Urothelium cell line (cell line): ENCODE results near the gene KRT7.
A peak's percentile ranks its signal among the peaks of the same experiment; 100 is the strongest.
"Not testable (repeated sequence)": the region's sequence is repeated elsewhere in the genome, so short reads cannot be mapped to it uniquely, and the experiment has no call there.

ENCODE experiments used
- DNase-seq: peaks from one replicate; pipeline ENCODE4 v3.0.0; 2011; ENCODE audit warnings: low spot score, mixed read lengths
- FAIRE-seq: peaks from 2 replicates; lab custom pipeline; 2011; peaks lifted over from hg19 to GRCh38; lab: Jason Lieb, UNC

KRT7 gene

DNA sequence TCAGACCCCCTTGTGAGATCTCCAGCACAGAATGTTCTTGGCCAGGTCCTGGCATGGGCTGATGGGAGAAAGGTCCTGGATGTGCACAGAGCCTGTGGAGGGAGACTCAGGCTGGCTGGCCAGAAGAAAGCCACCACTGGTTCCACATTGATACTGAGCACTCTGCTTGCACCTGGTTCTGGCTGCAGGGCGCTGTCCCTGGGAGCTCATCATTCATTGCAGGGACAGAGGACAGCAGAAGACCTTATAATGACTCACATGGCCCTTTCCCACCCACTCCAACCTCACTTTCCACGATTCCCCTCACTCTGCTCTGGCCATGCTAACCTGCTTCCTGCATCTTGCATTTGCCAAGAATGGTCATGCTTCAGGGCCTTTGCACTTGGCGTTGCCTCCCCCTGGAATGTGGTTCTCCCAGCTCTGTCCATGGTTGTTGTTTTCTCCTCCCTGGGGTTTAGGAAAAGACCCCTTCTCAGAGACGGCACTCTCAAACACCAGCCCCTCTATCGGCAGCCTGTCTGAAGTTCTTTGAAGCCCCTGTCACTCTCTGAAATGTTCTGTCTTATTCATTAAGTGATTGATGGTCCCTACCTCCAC lies 10.3 kb downstream of the KRT7 start:
- FAIRE-seq (no peak), DNase-seq (no peak)

GRCh38 chr12:52243856-52244614 lies 11.0 kb downstream of the KRT7 start:
- DNase-seq, result peak; percentile 95
- FAIRE-seq, result peak; percentile 98

DNA sequence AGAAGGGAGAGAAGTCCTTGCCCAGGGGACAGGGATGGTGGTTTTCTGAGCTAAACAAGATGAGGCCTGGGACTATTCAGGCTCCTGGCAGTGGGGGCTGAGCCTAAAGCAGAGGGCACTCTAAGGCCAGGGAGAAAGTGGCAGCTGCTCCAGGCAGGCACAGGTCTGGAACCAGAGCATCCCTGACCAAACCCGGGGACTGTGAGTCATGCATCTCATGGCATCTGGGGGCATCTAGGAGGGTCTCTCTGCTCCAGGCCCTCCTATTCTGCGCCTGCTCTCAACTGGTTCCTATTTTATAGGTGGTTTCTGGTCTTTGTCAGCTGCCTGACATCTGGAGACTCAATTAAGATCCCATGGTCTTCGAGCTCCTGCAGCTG lies 11.6 kb downstream of the KRT7 start:
- no peak for FAIRE-seq
- no peak for DNase-seq

- no peak for DNase-seq
- no peak for FAIRE-seq
Observed at GRCh38 chr12:52245259-52245961, 12.4 kb downstream of the KRT7 start.

GRCh38 chr12:52245962-52246569 lies 13.0 kb downstream of the KRT7 start:
- FAIRE-seq (no peak), DNase-seq (no peak)

- DNase-seq (no peak), FAIRE-seq (peak; percentile 94)
Observed at GRCh38 chr12:52246720-52247621, 13.9 kb downstream of the KRT7 start.

DNA sequence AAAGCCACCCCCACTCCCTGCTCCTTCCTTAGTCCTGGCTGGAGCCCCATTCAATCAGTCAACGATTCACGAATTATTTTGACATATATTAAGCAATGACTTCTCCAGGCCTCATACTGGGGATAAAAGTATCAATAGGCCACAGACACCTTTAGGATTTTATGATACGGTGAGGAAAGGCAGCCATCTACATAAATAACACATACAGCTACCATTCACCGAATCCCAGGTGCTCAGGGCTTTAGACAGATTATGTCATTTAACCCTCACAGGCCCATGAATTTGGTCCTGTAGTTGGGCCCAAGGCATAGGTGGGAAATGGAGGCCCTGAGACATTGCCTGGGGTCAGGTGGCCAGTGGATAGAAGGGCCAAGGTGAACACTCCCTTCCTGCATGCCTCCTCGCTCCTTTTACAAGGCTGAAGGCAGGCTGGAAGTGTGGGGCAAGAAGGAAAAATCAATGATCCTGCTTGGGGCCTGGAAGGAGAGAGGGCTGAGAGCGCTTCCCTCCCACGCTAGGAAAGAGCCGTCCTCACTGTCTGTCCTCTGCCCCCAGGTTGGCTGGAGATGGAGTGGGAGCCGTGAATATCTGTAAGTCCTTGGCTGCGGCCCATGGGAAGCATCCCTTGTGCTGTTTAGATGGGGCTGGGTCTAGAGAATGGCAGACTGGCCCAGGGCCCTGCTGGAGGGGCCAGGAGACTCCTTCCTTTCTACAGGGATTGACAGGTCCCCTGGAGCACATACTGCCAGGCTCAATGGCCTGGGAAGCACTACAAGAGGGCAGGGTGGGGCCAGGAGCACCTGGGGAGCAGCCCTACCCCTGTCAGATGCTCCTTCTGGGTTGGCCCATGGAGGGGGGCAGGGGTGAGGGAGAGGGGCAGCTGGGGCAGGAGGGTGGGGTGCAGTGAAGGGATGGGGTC lies 14.8 kb downstream of the KRT7 start:
- no peak for FAIRE-seq
- no peak for DNase-seq

- no peak for DNase-seq
- no peak for FAIRE-seq
Observed at GRCh38 chr12:52248541-52249461, 15.8 kb downstream of the KRT7 start.

- FAIRE-seq (no peak), DNase-seq (no peak)
Observed at GRCh38 chr12:52249511-52250047, 16.5 kb downstream of the KRT7 start.

- FAIRE-seq (no peak), DNase-seq (no peak)
Observed at GRCh38 chr12:52250048-52250990, 17.3 kb downstream of the KRT7 start.

- FAIRE-seq (no peak), DNase-seq (no peak)
Observed at GRCh38 chr12:52251367-52252051, 18.5 kb downstream of the KRT7 start.

DNA sequence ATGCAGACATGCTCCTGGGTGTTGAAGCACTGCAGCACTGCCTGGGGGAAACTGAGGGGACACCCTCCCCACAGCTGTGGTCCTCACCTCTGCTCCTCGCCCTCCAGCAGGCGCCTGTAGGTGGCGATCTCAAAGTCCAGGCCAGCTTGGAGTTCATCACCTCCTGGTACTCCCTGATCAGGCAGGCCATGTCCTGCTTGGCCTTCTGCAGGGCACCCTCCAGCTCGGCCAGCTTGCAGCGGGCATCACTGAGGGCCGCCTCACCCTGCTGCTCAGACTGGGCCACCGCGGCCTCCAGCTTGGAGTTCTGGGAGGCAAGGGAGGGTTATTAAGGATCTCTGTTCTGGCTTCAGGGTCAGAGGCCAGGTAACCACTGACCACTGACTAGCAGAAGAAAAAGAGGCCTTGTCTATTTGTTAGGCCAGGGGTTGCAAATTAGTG lies 19.2 kb downstream of the KRT7 start:
- DNase-seq, FAIRE-seq: not testable (repeated sequence)

DNA sequence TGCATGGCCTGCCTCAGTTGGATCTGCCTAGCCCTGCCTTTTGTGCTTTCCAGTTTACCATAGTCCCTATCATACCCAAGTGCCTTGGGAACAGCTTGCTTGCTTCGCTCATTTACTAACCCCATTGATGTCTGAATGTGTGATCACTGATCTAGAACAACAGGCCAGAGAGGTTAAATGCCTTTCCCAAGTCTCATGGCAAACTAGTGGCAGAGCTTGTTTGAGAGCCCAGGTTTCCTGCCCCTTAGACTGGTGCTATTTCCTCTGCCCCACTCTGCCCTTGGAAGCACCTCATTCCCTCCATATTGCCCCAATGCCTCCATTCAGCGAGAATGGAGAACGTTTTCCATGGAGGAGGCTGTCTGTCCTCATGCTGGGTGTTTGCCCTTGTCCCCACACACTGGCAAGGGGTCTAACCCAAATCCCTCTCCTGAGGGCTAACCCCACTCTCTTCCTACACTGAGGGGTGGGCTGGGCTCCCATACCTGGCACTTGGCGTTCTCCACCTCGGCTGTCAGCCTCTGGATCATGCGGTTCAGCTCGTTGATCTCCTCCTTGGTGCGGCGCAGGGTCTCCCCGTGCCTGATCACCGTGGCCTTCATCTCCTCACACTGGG lies 19.8 kb downstream of the KRT7 start:
- DNase-seq (no peak), FAIRE-seq (no peak)

DNA sequence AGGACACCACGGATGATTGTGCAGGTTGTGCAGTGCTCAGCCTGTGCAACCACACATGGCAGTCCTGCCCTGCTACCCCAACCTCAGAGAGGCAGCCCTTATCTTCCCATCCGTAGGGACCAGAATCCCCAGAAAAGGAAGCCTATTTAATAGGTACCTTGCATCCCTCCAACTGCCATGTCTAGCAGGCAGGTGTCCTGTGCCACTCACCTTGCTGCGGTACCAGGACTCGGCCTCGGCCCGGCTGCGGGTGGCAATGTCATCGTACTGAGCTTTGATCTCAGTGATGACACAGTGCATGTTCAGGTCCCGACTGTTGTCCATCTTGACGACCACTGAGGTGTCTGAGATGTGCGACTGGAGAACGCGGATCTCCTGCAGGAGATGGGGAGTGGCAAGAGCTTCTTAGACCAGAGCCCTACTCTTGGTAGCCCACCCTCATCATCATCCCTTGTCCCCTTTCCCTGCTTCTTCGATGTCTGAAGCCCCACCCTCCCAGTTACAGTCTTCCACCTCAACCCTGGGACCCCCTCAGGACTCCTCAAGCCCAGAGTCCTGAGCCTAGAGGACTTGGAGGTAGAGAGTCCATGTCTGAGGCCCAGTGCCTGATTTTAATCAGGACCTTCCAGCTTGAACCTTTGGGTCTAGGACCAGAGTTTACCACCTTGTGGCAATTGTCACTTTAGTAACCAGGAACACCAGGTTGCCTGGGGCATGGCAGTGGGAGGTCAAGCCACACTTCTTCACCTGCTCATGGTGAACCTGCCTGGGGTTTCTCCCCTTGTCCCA lies 20.5 kb downstream of the KRT7 start:
- no peak for DNase-seq
- FAIRE-seq, result peak; percentile 76
